Astrocyte (in vitro differentiated cells and primary cell): ENCODE data around the gene GXYLT2. TPM values are rescaled to one million over a fixed set of nuclear protein-coding genes. Genes with fewer than 3 reads are reported as not detected.

ENCODE experiments used
- DNase-seq: peaks from one replicate; pipeline ENCODE4 v3.0.0-alpha.2; 2010; ENCODE audit warnings: low read depth
- FAIRE-seq: peaks from 2 replicates; lab custom pipeline; 2011; peaks lifted over from hg19 to GRCh38; lab: Jason Lieb, UNC
- H2AFZ ChIP-seq: 2 replicates; pipeline ENCODE4 v1.6.0; 2012; ENCODE audit warnings: low read depth, low read length, inconsistent platforms
- H3K27ac ChIP-seq: 2 replicates; pipeline ENCODE4 v1.5.1; 2011; ENCODE audit warnings: low read depth, low read length, inconsistent platforms
- H3K27me3 ChIP-seq: 2 replicates; pipeline ENCODE4 v1.6.0; 2011; ENCODE audit warnings: low read length, inconsistent platforms; ENCODE audit not compliant: insufficient read depth
- H3K36me3 ChIP-seq: 2 replicates; pipeline ENCODE4 v1.5.1; 2011; ENCODE audit warnings: low read length, inconsistent platforms; ENCODE audit not compliant: insufficient read depth
- H3K4me1 ChIP-seq: 2 replicates; pipeline ENCODE4 v1.5.1; 2011; ENCODE audit warnings: low read length, inconsistent platforms; ENCODE audit not compliant: insufficient read depth
- H3K4me2 ChIP-seq: 2 replicates; pipeline ENCODE4 v1.6.0; 2012; ENCODE audit warnings: low read length, inconsistent platforms
- H3K4me3 ChIP-seq: 2 replicates; pipeline ENCODE4 v1.5.1; 2011; ENCODE audit warnings: low read depth, mild to moderate bottlenecking, low read length, inconsistent platforms; ENCODE audit not compliant: insufficient read depth
- H3K79me2 ChIP-seq: 2 replicates; pipeline ENCODE4 v1.6.0; 2012; ENCODE audit warnings: mild to moderate bottlenecking, low read length, inconsistent platforms; ENCODE audit not compliant: insufficient read depth
- H3K9ac ChIP-seq: 2 replicates; pipeline ENCODE4 v1.6.0; 2012; ENCODE audit warnings: mild to moderate bottlenecking, low read length, inconsistent platforms
- H3K9me3 ChIP-seq: 2 replicates; pipeline ENCODE4 v1.5.1; 2012; ENCODE audit warnings: low read depth, mild to moderate bottlenecking, low read length, inconsistent platforms; ENCODE audit not compliant: insufficient read depth
- H4K20me1 ChIP-seq: 2 replicates; pipeline ENCODE4 v1.6.0; 2012; ENCODE audit warnings: low read length, inconsistent platforms; ENCODE audit not compliant: insufficient read depth
- H3K27ac Mint-ChIP-seq: one replicate; pipeline ENCODE4 v1.8.0; 2021; ENCODE audit warnings: mild to moderate bottlenecking, mixed read lengths; ENCODE audit not compliant: unreplicated experiment
- H3K27me3 Mint-ChIP-seq: one replicate; pipeline ENCODE4 v1.8.0; 2021; ENCODE audit warnings: low read depth, mixed read lengths; ENCODE audit not compliant: unreplicated experiment
- H3K36me3 Mint-ChIP-seq: one replicate; pipeline ENCODE4 v1.8.0; 2021; ENCODE audit warnings: low read depth, mixed read lengths; ENCODE audit not compliant: unreplicated experiment
- H3K4me1 Mint-ChIP-seq: one replicate; pipeline ENCODE4 v1.8.0; 2021; ENCODE audit warnings: low read depth, mixed read lengths; ENCODE audit not compliant: unreplicated experiment
- H3K4me3 Mint-ChIP-seq: one replicate; pipeline ENCODE4 v1.8.0; 2021; ENCODE audit warnings: mild to moderate bottlenecking, moderate library complexity, mixed read lengths; ENCODE audit not compliant: unreplicated experiment
- H3K9me3 Mint-ChIP-seq: one replicate; pipeline ENCODE4 v1.8.0; 2021; ENCODE audit warnings: mild to moderate bottlenecking, mixed read lengths; ENCODE audit not compliant: unreplicated experiment
- EZH2 ChIP-seq: IDR thresholded peaks from 2 replicates; pipeline ENCODE4 v1.6.1; 2012; ENCODE audit warnings: mild to moderate bottlenecking, low read length, inconsistent platforms; ENCODE audit not compliant: insufficient read depth
- total RNA-seq: library from RNA; stranded (reverse); gene quantifications from 2 replicates; pipeline ENCODE4 v1.2.1, GENCODE V29; 2021
- TF ChIP-seq, protein P1 (sequence below): IDR thresholded peaks from 2 replicates; pipeline ENCODE4 v1.5.1; 2011; ENCODE audit warnings: low read depth, mild to moderate bottlenecking, inconsistent platforms, low read length, moderate library complexity; ENCODE audit not compliant: insufficient read depth

GXYLT2 gene
- total RNA-seq, 1 donor from 2014 or later: 62.6 TPM

DNA sequence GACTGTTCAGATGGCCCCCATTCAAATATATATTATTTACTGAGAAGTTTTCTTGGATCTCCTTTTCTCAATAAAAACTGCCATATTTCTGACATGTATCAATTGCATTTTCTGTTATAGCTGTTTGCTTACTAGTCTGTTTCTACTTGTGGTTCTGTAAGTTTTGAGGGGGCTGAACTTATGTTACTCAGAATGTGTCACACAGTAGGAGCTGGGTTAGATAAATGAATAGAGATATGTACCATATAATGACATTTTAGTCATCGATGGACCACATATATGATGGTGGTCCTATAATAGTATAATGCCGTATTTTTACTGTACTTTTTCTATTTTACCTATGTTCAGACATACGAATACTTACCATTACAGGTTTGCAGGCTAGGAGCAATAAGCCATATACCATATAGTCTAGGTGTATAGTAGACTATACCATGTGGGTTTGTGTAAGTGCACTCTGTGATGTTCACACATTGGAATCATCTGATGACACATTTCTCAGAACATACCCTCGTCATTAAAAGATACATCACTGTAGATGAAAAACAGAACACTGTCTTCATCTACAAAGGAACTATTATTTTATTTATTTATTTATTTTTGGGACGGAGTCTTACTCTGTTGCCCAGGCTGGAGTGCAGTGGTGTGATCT, 131.1 kb downstream of the GXYLT2 start:
- Mint-ChIP-seq H3K9me3 (no peaks in the 10 kb centered on the region), H3K36me3 (peaks cover 6% of the 10 kb centered on the region), H3K4me3 (no peak overlapping the region), H3K4me1 (peaks cover 10% of the 10 kb centered on the region), H3K27ac (no peak overlapping the region), H3K27me3 (no peaks in the 10 kb centered on the region)
- DNase-seq (no peak), FAIRE-seq (no peak)
- Histone ChIP-seq H3K27me3 (no peaks in the 10 kb centered on the region), H4K20me1 (peaks cover 91% of the 10 kb centered on the region), H3K79me2 (peaks cover 100% of the 10 kb centered on the region), H3K9ac (no peak overlapping the region), H3K4me1 (peaks cover 3% of the 10 kb centered on the region), H3K27ac (no peak overlapping the region), H3K36me3 (no peaks in the 10 kb centered on the region), H2AFZ (no peak overlapping the region), H3K4me3 (no peak overlapping the region), H3K9me3 (no peaks in the 10 kb centered on the region), H3K4me2 (no peak overlapping the region)
- TF ChIP-seq, protein P1, sequence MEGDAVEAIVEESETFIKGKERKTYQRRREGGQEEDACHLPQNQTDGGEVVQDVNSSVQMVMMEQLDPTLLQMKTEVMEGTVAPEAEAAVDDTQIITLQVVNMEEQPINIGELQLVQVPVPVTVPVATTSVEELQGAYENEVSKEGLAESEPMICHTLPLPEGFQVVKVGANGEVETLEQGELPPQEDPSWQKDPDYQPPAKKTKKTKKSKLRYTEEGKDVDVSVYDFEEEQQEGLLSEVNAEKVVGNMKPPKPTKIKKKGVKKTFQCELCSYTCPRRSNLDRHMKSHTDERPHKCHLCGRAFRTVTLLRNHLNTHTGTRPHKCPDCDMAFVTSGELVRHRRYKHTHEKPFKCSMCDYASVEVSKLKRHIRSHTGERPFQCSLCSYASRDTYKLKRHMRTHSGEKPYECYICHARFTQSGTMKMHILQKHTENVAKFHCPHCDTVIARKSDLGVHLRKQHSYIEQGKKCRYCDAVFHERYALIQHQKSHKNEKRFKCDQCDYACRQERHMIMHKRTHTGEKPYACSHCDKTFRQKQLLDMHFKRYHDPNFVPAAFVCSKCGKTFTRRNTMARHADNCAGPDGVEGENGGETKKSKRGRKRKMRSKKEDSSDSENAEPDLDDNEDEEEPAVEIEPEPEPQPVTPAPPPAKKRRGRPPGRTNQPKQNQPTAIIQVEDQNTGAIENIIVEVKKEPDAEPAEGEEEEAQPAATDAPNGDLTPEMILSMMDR: no peak
- no peak for TF ChIP-seq EZH2

DNA sequence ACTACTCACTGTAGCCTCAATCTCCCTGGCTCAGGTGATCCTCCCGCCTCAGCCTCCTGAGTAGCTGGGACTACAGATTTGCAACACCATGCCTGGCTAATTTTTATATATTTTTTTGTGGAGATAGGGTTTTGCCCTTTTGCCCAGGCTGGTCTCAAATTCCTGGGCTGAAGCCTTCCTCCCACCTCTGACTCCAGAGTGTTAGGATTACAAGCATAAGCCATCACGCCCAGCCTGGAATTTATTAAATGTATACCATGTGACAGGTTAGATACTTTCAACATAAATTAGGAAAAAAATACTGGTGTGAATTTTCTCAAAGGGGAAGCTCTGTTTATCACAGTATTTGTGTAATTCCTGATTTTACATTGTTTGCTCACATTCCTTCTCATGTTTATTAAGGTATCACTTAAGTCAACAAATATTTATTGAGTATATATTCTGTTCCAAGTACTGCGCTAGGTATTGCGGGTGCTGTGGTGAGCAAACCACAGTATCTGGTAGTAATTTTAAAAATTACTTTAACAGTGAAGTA, 133.5 kb downstream of the GXYLT2 start:
- FAIRE-seq (no peak), DNase-seq (no peak)
- H4K20me1 ChIP-seq: peaks cover 91% of the 10 kb centered on the region
- no peaks in the 10 kb centered on the region for H3K27me3 ChIP-seq
- H2AFZ ChIP-seq: no peak overlapping the region
- TF ChIP-seq, protein P1: no peak
- no peak for TF ChIP-seq EZH2
- H3K36me3 Mint-ChIP-seq: peaks cover 4% of the 10 kb centered on the region
- no peak overlapping the region for H3K27ac ChIP-seq
- peaks cover 17% of the 10 kb centered on the region for H3K4me1 Mint-ChIP-seq
- H3K79me2 ChIP-seq: peaks cover 100% of the 10 kb centered on the region
- H3K4me3 ChIP-seq: no peak overlapping the region
- H3K4me2 ChIP-seq: no peak overlapping the region
- no peaks in the 10 kb centered on the region for H3K27me3 Mint-ChIP-seq
- no peaks in the 10 kb centered on the region for H3K36me3 ChIP-seq
- H3K9me3 Mint-ChIP-seq: no peaks in the 10 kb centered on the region
- no peak overlapping the region for H3K9ac ChIP-seq
- H3K4me3 Mint-ChIP-seq: no peak overlapping the region
- no peaks in the 10 kb centered on the region for H3K9me3 ChIP-seq
- H3K4me1 ChIP-seq: peaks cover 3% of the 10 kb centered on the region
- H3K27ac Mint-ChIP-seq: no peak overlapping the region

DNA sequence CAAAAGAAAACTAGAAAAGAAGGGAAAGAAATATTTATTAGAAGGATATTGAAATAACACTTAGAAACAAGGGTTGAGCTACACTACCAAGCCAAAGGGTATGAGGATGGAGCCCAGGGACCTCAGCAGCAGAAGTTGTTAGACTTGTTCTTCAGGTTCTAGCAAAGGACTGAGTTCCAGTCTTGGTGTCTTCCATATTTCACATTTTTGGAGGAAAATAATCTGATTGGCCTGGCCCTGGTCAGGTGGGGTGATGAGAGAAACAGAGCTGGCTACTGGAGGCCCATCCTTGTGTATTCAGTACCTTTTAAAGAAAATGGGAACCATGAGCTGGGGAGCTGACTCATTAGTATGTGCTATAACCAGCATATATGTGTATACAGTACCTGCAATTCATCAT, 137.0 kb downstream of the GXYLT2 start:
- Mint-ChIP-seq H3K4me1 (peaks cover 30% of the 10 kb centered on the region), H3K9me3 (no peaks in the 10 kb centered on the region)

More for the DNA sequence above, 137.0 kb downstream of the GXYLT2 start:
- no peak overlapping the region for H3K4me3 ChIP-seq
- no peaks in the 10 kb centered on the region for H3K9me3 ChIP-seq
- DNase-seq (no peak), FAIRE-seq (no peak)
- H3K27ac ChIP-seq: no peak overlapping the region
- Mint-ChIP-seq H3K36me3 (peaks cover 4% of the 10 kb centered on the region), H3K4me3 (no peak overlapping the region), H3K27me3 (no peaks in the 10 kb centered on the region), H3K27ac (no peak overlapping the region)
- H3K4me2 ChIP-seq: no peak overlapping the region
- H2AFZ ChIP-seq: no peak overlapping the region
- no peak overlapping the region for H3K9ac ChIP-seq
- peaks cover 14% of the 10 kb centered on the region for H3K4me1 ChIP-seq
- peaks cover 98% of the 10 kb centered on the region for H3K79me2 ChIP-seq
- H3K36me3 ChIP-seq: no peaks in the 10 kb centered on the region
- TF ChIP-seq, protein P1: no peak
- TF ChIP-seq EZH2: no peak
- H3K27me3 ChIP-seq: no peaks in the 10 kb centered on the region
- peaks cover 92% of the 10 kb centered on the region for H4K20me1 ChIP-seq
